ENCODE data around the gene FRMD5.
"Not testable (repeated sequence)": the region's sequence is repeated elsewhere in the genome, so short reads cannot be mapped to it uniquely, and the experiment has no call there.

Gene FRMD5

GRCh38 chr15:44064706-44065105, 130.4 kb downstream of the FRMD5 start:
- Histone ChIP-seq H3K9ac (ENCODE audit: low read depth, low read length) (no peak overlapping the region), H3K4me1 (ENCODE audit: insufficient read depth, low read length) (no peaks in the 10 kb centered on the region), H3K36me3 (ENCODE audit: insufficient read depth, low read depth, low read length) (no peaks in the 10 kb centered on the region), H3K4me3 (ENCODE audit: low read length) (no peak overlapping the region), H3K27ac (ENCODE audit: low read length) (no peak overlapping the region), H3K9me3 (ENCODE audit: insufficient read depth, low read depth, low read length) (no peaks in the 10 kb centered on the region), H3K27me3 (ENCODE audit: insufficient read depth, low read length) (no peaks in the 10 kb centered on the region)

- H3K27me3 ChIP-seq (ENCODE audit: insufficient read depth, low read length), result no peaks in the 10 kb centered on the region
Observed at GRCh38 chr15:44058126-44058525, 136.9 kb downstream of the FRMD5 start.

GRCh38 chr15:44045661-44046060, 149.4 kb downstream of the FRMD5 start:
- no peaks in the 10 kb centered on the region for H3K27me3 ChIP-seq (ENCODE audit: insufficient read depth, low read length)
- H3K4me1 ChIP-seq (ENCODE audit: insufficient read depth, low read length), result no peaks in the 10 kb centered on the region
- no peak overlapping the region for H3K27ac ChIP-seq (ENCODE audit: low read length)
- H3K4me3 ChIP-seq (ENCODE audit: low read length), result no peak overlapping the region
- H3K9ac ChIP-seq (ENCODE audit: low read depth, low read length), result no peak overlapping the region
- no peaks in the 10 kb centered on the region for H3K9me3 ChIP-seq (ENCODE audit: insufficient read depth, low read depth, low read length)
- H3K36me3 ChIP-seq (ENCODE audit: insufficient read depth, low read depth, low read length), result no peaks in the 10 kb centered on the region

More at GRCh38 chr15:44058126-44058525, 136.9 kb downstream of the FRMD5 start:
- H3K9me3 ChIP-seq (ENCODE audit: insufficient read depth, low read depth, low read length), result no peaks in the 10 kb centered on the region
- 0 out of 2 replicates have a peak, but pooled peaks cover 2% of the 10 kb centered on the region for H3K4me1 ChIP-seq (ENCODE audit: insufficient read depth, low read length)
- H3K36me3 ChIP-seq (ENCODE audit: insufficient read depth, low read depth, low read length), result no peaks in the 10 kb centered on the region
- H3K9ac ChIP-seq (ENCODE audit: low read depth, low read length), result no peak overlapping the region
- no peak overlapping the region for H3K27ac ChIP-seq (ENCODE audit: low read length)
- no peak overlapping the region for H3K4me3 ChIP-seq (ENCODE audit: low read length)

- H3K27ac ChIP-seq (ENCODE audit: low read length), result no peak overlapping the region
- H3K4me3 ChIP-seq (ENCODE audit: low read length), result no peak overlapping the region
- H3K36me3 ChIP-seq (ENCODE audit: insufficient read depth, low read depth, low read length), result no peaks in the 10 kb centered on the region
- H3K9ac ChIP-seq (ENCODE audit: low read depth, low read length), result no peak overlapping the region
- no peaks in the 10 kb centered on the region for H3K4me1 ChIP-seq (ENCODE audit: insufficient read depth, low read length)
- no peaks in the 10 kb centered on the region for H3K9me3 ChIP-seq (ENCODE audit: insufficient read depth, low read depth, low read length)
- H3K27me3 ChIP-seq (ENCODE audit: insufficient read depth, low read length), result no peaks in the 10 kb centered on the region
Observed at GRCh38 chr15:44045217-44045616, 149.9 kb downstream of the FRMD5 start.

- H3K4me3 ChIP-seq (ENCODE audit: low read length), result peak overlapping the region; percentile 35
- H3K9me3 ChIP-seq (ENCODE audit: insufficient read depth, low read depth, low read length), result no peaks in the 10 kb centered on the region
- no peaks in the 10 kb centered on the region for H3K27me3 ChIP-seq (ENCODE audit: insufficient read depth, low read length)
- no peak overlapping the region for H3K27ac ChIP-seq (ENCODE audit: low read length)
- no peaks in the 10 kb centered on the region for H3K36me3 ChIP-seq (ENCODE audit: insufficient read depth, low read depth, low read length)
- H3K9ac ChIP-seq (ENCODE audit: low read depth, low read length), result no peak overlapping the region; the same call in 1 of the 2 replicates
- H3K4me1 ChIP-seq (ENCODE audit: insufficient read depth, low read length), result peaks cover 4% of the 10 kb centered on the region; the same call in 1 of the 2 replicates
Observed at GRCh38 chr15:44038755-44039191, 156.3 kb downstream of the FRMD5 start.

GRCh38 chr15:44035781-44036699, 159.0 kb downstream of the FRMD5 start:
- no peaks in the 10 kb centered on the region for H3K27me3 ChIP-seq (ENCODE audit: insufficient read depth, low read length)
- H3K4me1 ChIP-seq (ENCODE audit: insufficient read depth, low read length), result peaks cover 4% of the 10 kb centered on the region; the same call in 1 of the 2 replicates
- no peak overlapping the region for H3K27ac ChIP-seq (ENCODE audit: low read length)
- no peaks in the 10 kb centered on the region for H3K9me3 ChIP-seq (ENCODE audit: insufficient read depth, low read depth, low read length)
- H3K4me3 ChIP-seq (ENCODE audit: low read length), result no peak overlapping the region
- no peaks in the 10 kb centered on the region for H3K36me3 ChIP-seq (ENCODE audit: insufficient read depth, low read depth, low read length)
- H3K9ac ChIP-seq (ENCODE audit: low read depth, low read length), result no peak overlapping the region

- Histone ChIP-seq H3K9me3 (ENCODE audit: insufficient read depth, low read depth, low read length) (no peaks in the 10 kb centered on the region), H3K9ac (ENCODE audit: low read depth, low read length) (no peak overlapping the region), H3K27ac (ENCODE audit: low read length) (no peak overlapping the region), H3K4me3 (ENCODE audit: low read length) (no peak overlapping the region), H3K4me1 (ENCODE audit: insufficient read depth, low read length) (peaks cover 4% of the 10 kb centered on the region; the same call in 1 of the 2 replicates), H3K27me3 (ENCODE audit: insufficient read depth, low read length) (no peaks in the 10 kb centered on the region), H3K36me3 (ENCODE audit: insufficient read depth, low read depth, low read length) (no peaks in the 10 kb centered on the region)
Observed at GRCh38 chr15:44034933-44035624, 160.0 kb downstream of the FRMD5 start.

- H3K27ac ChIP-seq (ENCODE audit: low read length), result no peak overlapping the region
- no peaks in the 10 kb centered on the region for H3K36me3 ChIP-seq (ENCODE audit: insufficient read depth, low read depth, low read length)
- H3K4me3 ChIP-seq (ENCODE audit: low read length), result no peak overlapping the region
- no peaks in the 10 kb centered on the region for H3K9me3 ChIP-seq (ENCODE audit: insufficient read depth, low read depth, low read length)
- H3K27me3 ChIP-seq (ENCODE audit: insufficient read depth, low read length), result no peaks in the 10 kb centered on the region
- H3K4me1 ChIP-seq (ENCODE audit: insufficient read depth, low read length), result peaks cover 10% of the 10 kb centered on the region
- H3K9ac ChIP-seq (ENCODE audit: low read depth, low read length), result no peak overlapping the region
Observed at GRCh38 chr15:44034334-44034733, 160.7 kb downstream of the FRMD5 start.

- H3K36me3 ChIP-seq (ENCODE audit: insufficient read depth, low read depth, low read length), result no peaks in the 10 kb centered on the region
- no peaks in the 10 kb centered on the region for H3K9me3 ChIP-seq (ENCODE audit: insufficient read depth, low read depth, low read length)
- H3K9ac ChIP-seq (ENCODE audit: low read depth, low read length), result no peak overlapping the region
- H3K4me3 ChIP-seq (ENCODE audit: low read length), result no peak overlapping the region
- H3K4me1 ChIP-seq (ENCODE audit: insufficient read depth, low read length), result peaks cover 9% of the 10 kb centered on the region
- no peak overlapping the region for H3K27ac ChIP-seq (ENCODE audit: low read length)
- no peaks in the 10 kb centered on the region for H3K27me3 ChIP-seq (ENCODE audit: insufficient read depth, low read length)
Observed at GRCh38 chr15:44033894-44034293, 161.2 kb downstream of the FRMD5 start.

- H3K9ac ChIP-seq (ENCODE audit: low read depth, low read length); H3K9me3 ChIP-seq (ENCODE audit: insufficient read depth, low read depth, low read length): not testable (repeated sequence)
Observed at GRCh38 chr15:44032820-44033219, 162.3 kb downstream of the FRMD5 start.

GRCh38 chr15:44029940-44030568, 165.0 kb downstream of the FRMD5 start:
- Histone ChIP-seq H3K4me1 (ENCODE audit: insufficient read depth, low read length) (peaks cover 8% of the 10 kb centered on the region), H3K27ac (ENCODE audit: low read length) (no peak overlapping the region), H3K9me3 (ENCODE audit: insufficient read depth, low read depth, low read length) (no peaks in the 10 kb centered on the region), H3K36me3 (ENCODE audit: insufficient read depth, low read depth, low read length) (no peaks in the 10 kb centered on the region), H3K27me3 (ENCODE audit: insufficient read depth, low read length) (no peaks in the 10 kb centered on the region), H3K9ac (ENCODE audit: low read depth, low read length) (no peak overlapping the region), H3K4me3 (ENCODE audit: low read length) (no peak overlapping the region)

More at GRCh38 chr15:44032820-44033219, 162.3 kb downstream of the FRMD5 start:
- not testable (repeated sequence) for H3K27me3 ChIP-seq (ENCODE audit: insufficient read depth, low read length); H3K4me1 ChIP-seq (ENCODE audit: insufficient read depth, low read length); H3K27ac ChIP-seq (ENCODE audit: low read length); H3K4me3 ChIP-seq (ENCODE audit: low read length); H3K36me3 ChIP-seq (ENCODE audit: insufficient read depth, low read depth, low read length)

Measured in iPS-20b (cell line).